Mononuclear cell (primary cell): ENCODE results near the gene PCDHGB3. TPM values are rescaled to one million over a fixed set of nuclear protein-coding genes. Genes with fewer than 3 reads are reported as not detected.
"Not testable (repeated sequence)": the region's sequence is repeated elsewhere in the genome, so short reads cannot be mapped to it uniquely, and the experiment has no call there.

Experiments
- H3K27me3 ChIP-seq: 2 replicates; pipeline ENCODE4 v1.6.0; 2011; ENCODE audit warnings: low read length, control low read depth; ENCODE audit not compliant: insufficient read depth
- H3K4me1 ChIP-seq: 2 replicates; pipeline ENCODE4 v1.5.1; 2011; ENCODE audit warnings: mild to moderate bottlenecking, low read length, control low read depth; ENCODE audit not compliant: insufficient read depth
- H3K4me3 ChIP-seq: 2 replicates; pipeline ENCODE4 v1.5.1; 2011; ENCODE audit warnings: mild to moderate bottlenecking, low read length, moderate library complexity
- H3K9me3 ChIP-seq: 2 replicates; pipeline ENCODE4 v1.5.1; 2011; ENCODE audit warnings: low read depth, mild to moderate bottlenecking, control low read depth, low read length
- total RNA-seq: library from RNA; depleted of rRNA; stranded (reverse); fragments of >200 nt; gene quantifications from one replicate; pipeline ENCODE4 v1.2.3, GENCODE V29; 2012

The PCDHGB3 gene
- total RNA-seq, 1 donor = 0.63 TPM

- Histone ChIP-seq H3K4me1 (peaks cover 5% of the 10 kb centered on the region), H3K4me3 (no peak overlapping the region), H3K9me3 (peaks cover 16% of the 10 kb centered on the region), H3K27me3 (peaks cover 76% of the 10 kb centered on the region)
Measured at GRCh38 chr5:141374627-141375026, 4.6 kb downstream of the PCDHGB3 start.

- peaks cover 16% of the 10 kb centered on the region for H3K9me3 ChIP-seq
- peaks cover 74% of the 10 kb centered on the region for H3K27me3 ChIP-seq
- H3K4me1 ChIP-seq, H3K4me3 ChIP-seq: not testable (repeated sequence)
Measured at GRCh38 chr5:141375444-141376155, 5.6 kb downstream of the PCDHGB3 start.

GRCh38 chr5:141382469-141383294 is 12.6 kb downstream of the PCDHGB3 start, which contains the start of gene PCDHGA7:
Gene PCDHGA7 (plus strand): TSS chr5:141382742. CDS start chr5:141382900, 158 bp downstream.
- peaks cover 8% of the 10 kb centered on the region for H3K9me3 ChIP-seq
- peak within 1 kb of the TSS; percentile 7 for H3K4me3 ChIP-seq
- H3K4me1 ChIP-seq = no peaks in the 10 kb centered on the region
- peaks cover 83% of the 10 kb centered on the region for H3K27me3 ChIP-seq

- no peak overlapping the region for H3K4me3 ChIP-seq
- H3K9me3 ChIP-seq = peaks cover 8% of the 10 kb centered on the region
- no peaks in the 10 kb centered on the region for H3K4me1 ChIP-seq
- H3K27me3 ChIP-seq = peaks cover 84% of the 10 kb centered on the region
Measured at GRCh38 chr5:141383345-141383744, 13.3 kb downstream of the PCDHGB3 start.

DNA sequence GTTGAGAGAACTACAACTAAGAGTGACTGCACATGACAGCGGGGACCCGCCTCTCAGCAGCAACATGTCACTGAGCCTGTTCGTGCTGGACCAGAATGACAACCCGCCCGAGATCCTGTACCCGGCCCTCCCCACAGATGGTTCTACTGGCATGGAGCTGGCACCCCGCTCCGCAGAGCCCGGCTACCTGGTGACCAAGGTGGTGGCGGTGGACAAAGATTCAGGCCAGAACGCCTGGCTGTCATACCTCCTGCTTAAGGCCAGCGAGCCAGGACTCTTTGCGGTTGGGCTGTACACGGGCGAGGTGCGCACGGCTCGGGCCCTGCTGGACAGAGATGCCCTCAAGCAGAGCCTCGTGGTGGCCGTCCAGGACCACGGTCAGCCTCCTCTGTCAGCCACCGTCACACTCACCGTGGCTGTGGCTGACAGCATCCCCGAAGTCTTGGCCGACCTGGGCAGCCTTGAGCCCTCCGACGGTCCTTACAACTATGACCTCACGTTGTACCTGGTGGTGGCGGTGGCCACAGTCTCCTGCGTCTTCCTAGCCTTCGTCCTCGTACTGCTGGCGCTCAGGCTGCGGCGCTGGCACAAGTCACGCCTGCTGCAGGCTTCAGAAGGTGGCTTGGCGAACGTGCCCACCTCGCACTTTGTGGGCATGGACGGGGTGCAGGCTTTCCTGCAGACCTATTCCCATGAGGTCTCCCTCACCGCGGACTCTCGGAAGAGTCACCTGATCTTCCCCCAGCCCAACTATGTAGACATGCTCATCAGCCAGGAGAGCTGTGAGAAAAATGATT is 14.6 kb downstream of the PCDHGB3 start:
- no peak overlapping the region for H3K4me3 ChIP-seq
- peaks cover 8% of the 10 kb centered on the region for H3K9me3 ChIP-seq
- H3K27me3 ChIP-seq = peaks cover 89% of the 10 kb centered on the region
- H3K4me1 ChIP-seq = no peaks in the 10 kb centered on the region

DNA sequence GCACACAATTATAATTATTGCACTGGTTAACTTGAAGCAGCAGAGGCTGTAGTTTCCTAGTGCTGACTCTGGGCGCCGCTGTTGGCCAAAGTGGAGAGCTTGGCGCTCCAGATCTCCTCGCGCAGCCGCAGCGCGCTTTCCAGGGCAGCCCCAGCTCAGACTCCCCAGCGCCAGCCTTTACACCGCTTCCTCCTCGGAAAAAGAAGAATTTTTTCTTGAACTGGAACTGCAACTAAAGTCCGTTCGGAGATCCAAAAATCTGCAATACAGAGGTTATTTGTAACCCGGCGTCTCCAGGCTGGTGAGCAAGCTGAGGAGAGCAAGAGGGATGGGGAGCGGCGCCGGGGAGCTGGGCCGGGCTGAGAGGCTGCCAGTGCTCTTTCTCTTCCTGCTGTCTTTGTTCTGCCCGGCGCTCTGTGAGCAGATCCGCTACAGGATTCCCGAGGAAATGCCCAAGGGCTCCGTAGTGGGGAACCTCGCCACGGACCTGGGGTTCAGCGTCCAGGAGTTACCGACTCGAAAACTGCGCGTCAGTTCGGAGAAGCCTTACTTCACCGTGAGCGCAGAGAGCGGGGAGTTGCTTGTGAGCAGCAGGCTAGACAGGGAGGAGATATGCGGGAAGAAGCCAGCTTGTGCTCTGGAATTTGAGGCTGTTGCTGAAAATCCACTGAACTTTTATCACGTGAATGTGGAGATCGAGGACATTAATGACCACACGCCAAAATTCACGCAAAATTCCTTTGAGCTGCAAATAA is 17.7 kb downstream of the PCDHGB3 start, which contains the start of gene PCDHGB4:
Gene PCDHGB4 (plus strand): TSS at position 142 of the 755 bp plus-strand sequence. CDS start 187 bp downstream, at position 329.
- not testable (repeated sequence) for H3K4me3 ChIP-seq, H3K9me3 ChIP-seq, H3K4me1 ChIP-seq
- H3K27me3 ChIP-seq = peaks cover 91% of the 10 kb centered on the region

GRCh38 chr5:141388661-141389060 is 18.6 kb downstream of the PCDHGB3 start:
- peaks cover 9% of the 10 kb centered on the region for H3K9me3 ChIP-seq

GRCh38 chr5:141389153-141390042 is 19.4 kb downstream of the PCDHGB3 start:
- H3K9me3 ChIP-seq = peaks cover 12% of the 10 kb centered on the region
- H3K4me1 ChIP-seq = no peaks in the 10 kb centered on the region
- no peak overlapping the region for H3K4me3 ChIP-seq
- H3K27me3 ChIP-seq = peaks cover 91% of the 10 kb centered on the region

More at GRCh38 chr5:141388661-141389060, 18.6 kb downstream of the PCDHGB3 start:
- H3K4me1 ChIP-seq = no peaks in the 10 kb centered on the region
- H3K27me3 ChIP-seq = peaks cover 91% of the 10 kb centered on the region
- no peak overlapping the region for H3K4me3 ChIP-seq

- Histone ChIP-seq H3K4me1 (no peaks in the 10 kb centered on the region), H3K27me3 (peaks cover 89% of the 10 kb centered on the region), H3K4me3 (no peak within 1 kb of the TSS), H3K9me3 (peaks cover 17% of the 10 kb centered on the region)
Measured at GRCh38 chr5:141392429-141393198, 22.6 kb downstream of the PCDHGB3 start, which contains the start of gene PCDHGA8. Gene PCDHGA8 (plus strand): TSS chr5:141392633. CDS start chr5:141392814, 181 bp downstream.

- H3K9me3 ChIP-seq = peaks cover 17% of the 10 kb centered on the region
- peaks cover 90% of the 10 kb centered on the region for H3K27me3 ChIP-seq
- H3K4me1 ChIP-seq = no peaks in the 10 kb centered on the region
- H3K4me3 ChIP-seq = no peak overlapping the region
Measured at GRCh38 chr5:141393267-141393666, 23.2 kb downstream of the PCDHGB3 start.

GRCh38 chr5:141394401-141395187 is 24.6 kb downstream of the PCDHGB3 start:
- peaks cover 92% of the 10 kb centered on the region for H3K27me3 ChIP-seq
- H3K4me3 ChIP-seq = not testable (repeated sequence)

More at GRCh38 chr5:141394401-141395187, 24.6 kb downstream of the PCDHGB3 start:
- not testable (repeated sequence) for H3K4me1 ChIP-seq
- H3K9me3 ChIP-seq = peaks cover 17% of the 10 kb centered on the region
